NCI-H774 (cell line): ENCODE measurements around the gene LOXL4.

ENCODE experiments used
- DNase-seq: peaks from one replicate; lab custom pipeline; 2025; lab: John Stamatoyannopoulos, UW

The LOXL4 gene

DNA sequence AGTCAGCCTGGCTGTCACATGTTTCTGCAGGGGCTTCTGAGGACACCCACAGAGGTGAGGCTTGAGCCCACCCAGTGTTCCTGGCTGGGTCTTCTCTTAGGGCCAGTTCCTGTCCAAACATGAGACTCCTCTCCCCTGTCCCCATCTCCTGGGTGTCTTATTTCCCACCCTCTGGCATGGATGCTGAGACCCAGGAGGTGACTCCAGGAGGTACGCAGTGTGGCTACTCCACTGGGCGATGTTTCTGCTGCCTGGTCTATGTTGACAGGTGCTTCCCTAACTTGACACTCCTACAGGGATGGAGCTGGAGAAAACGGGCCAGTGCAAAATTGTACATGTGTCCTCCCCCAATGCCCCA, 26.3 kb upstream of the LOXL4 start:
- no peak for DNase-seq

GRCh38 chr10:98293550-98294269, 25.7 kb upstream of the LOXL4 start:
- DNase-seq = no peak

DNA sequence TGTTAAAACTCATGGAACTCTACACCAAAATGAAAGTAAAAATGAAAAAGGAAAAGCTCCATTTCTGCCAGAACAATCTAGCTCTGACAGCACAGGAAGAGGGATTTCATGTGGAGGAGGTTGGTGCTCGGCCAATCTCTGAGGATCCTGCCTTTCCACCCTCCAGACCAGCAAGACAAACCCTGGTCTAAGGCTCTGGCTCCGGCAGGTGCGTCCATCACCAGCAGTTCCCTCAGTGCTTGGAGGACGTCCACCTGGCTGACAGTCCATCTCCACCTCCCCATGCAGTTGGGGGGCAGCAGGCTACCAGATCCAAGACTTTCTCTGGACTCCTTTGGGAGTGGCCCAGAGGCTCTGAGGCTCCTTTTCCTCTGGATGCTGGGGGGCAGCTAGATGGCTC, 25.0 kb upstream of the LOXL4 start:
- DNase-seq = no peak

- no peak for DNase-seq
These were observed 21.8 kb upstream of the LOXL4 start for GRCh38 chr10:98289802-98290209.

- DNase-seq = no peak
These were observed 19.3 kb upstream of the LOXL4 start for GRCh38 chr10:98287321-98287720.

- DNase-seq = no peak
These were observed 18.4 kb upstream of the LOXL4 start for GRCh38 chr10:98286419-98286818.

DNA sequence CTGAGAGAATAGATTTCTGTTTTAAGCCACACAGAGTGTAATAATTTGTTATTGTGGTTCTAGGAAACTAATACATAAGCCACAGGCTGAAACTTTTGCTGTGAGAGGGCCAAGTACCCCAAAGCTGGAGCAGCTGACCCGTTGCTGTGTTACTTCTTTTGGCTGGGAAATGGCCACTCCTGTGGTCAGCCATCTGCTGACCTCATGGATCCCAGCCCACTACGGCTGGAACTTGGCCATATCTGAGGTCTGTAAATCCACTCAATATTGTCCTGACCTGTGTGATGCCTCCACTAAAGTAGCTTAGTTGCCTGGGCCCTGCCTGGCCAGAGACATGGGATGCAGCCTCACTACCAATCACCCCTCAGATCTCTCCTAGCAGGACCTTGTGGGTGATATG, 17.4 kb upstream of the LOXL4 start:
- no peak for DNase-seq

DNA sequence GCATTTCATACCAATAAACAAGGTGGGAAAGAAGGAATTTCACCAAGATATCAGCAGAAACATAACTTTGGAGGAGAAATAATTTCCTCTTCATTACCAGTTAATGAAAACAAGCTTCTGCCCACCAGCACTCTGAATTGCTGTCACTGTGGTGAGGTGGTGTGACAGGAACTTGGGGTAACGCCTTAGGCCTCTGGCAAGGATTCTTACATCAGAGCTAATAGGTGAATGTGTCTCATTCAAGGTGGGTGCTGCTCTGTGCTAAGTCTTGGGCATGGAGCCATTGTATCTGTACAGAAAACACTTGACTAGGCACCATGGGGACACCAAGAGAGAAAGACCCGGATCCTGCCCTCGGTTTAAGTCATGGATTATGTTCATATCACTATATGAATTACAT, 8.3 kb upstream of the LOXL4 start:
- DNase-seq = no peak

DNA sequence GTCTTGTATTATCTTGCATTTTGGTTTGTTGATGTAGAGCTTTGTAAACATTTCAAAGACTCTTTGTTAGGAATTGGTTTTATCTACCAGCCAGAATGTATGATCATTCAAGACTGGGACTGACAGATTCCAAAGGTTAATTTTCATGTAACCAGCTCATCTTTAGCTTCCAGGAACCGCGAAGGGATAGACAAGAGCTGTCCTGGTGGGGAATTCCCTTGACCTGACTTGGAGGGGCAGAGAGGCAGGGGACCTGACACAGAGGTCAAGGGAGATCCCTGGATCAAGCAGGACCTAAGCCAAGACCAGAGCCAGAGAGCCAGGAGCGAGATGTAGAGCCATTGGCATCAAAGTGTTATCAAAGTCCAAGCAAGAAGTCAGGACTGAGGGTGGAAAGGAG, 6.6 kb upstream of the LOXL4 start:
- no peak for DNase-seq

DNA sequence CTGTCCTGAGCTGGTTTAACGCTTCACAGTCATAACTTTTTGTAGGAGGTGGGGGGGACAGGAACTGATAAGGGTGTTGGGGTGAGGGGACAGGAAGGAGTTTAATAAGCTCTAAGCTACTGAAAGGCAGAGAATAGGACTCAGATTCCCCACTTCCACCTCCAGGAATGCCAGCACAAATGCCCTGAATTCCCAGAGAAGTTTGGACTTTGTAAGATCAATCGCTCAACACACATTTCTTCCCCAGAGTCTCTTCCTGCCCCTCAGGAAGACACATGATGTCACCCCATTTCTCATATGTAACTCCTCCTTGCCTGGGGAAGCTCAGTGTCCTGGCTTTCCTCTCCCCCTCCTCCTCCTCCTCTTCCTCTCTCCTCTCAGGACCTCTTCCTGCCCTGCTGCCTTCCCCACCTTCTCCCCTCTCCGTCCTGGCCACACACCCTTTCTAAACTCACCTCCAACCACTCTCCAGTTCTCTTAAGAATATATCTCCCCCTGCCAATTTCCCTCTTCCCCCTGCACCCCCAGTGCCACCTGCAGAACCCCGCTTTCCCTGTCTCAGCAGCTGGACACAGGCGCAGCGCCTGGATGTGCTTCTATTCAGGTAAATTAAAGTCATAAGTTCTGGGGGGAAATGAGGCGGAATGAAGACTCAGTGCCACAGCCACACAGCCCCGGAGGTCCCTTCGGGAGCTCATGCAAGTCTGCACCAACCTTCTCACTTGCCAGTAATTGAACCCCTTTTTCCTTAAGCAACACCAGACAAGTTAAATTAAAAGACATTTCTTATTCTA, 5.3 kb upstream of the LOXL4 start:
- DNase-seq = no peak

DNA sequence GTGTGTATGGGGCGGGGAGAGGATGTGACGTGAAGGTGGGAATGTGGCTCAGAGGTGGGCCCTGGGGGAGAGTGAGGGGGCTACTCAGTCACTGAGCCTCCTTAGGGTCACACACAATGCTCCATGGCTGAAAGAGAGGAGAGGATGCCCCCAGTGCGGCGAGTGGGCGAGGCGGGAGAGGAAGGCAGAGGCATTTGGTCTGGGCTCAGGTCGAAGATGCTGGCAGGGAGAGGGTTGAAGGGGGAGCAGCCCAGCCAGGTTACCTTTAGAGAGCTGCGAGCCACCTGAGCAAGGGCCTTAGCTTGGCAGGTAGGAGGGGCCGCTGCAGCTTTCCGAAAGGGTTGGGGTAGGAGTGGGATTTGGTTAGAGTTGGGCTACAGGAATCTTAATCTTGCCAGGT, 4.7 kb upstream of the LOXL4 start:
- DNase-seq = no peak

DNA sequence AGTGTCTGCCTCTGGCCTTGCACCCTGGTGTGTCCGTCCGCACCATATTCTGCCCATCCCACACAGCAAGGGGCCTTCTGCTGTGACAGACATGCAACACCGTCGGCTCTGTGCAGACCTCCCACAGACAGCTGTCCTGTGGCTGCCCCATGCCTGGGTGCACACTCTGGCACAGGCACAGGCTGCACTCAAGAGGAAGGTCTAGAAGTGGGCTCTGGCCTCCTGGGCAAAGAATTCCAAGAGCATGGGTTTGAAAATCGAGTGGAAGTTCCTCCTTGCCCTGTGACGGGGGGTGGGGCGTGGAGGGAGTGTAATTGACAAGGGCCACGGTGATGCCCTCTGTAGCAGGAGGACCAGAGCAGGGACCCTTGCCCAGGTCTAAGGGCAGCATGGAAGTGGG, 4.3 kb upstream of the LOXL4 start:
- no peak for DNase-seq

DNA sequence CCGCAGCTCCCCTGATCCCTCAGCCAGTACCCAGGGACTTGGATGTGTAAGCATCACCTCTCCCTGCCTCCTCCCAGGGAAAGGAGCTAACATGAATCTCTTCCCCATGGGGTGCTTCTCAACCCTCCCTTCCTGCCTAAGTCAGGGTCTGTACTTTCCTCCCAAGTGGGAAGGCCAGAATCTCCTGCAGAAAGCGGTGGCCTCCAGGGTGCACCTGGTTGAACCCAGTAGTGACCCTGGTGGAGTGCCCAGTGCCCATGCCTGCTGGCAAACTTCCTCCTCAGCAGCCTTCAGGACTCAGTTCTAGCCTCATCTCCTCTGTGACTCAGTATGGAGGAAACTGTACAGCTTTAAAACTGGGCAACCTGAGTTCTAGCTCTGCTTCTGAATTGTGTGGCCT, 2.8 kb upstream of the LOXL4 start:
- no peak for DNase-seq

DNA sequence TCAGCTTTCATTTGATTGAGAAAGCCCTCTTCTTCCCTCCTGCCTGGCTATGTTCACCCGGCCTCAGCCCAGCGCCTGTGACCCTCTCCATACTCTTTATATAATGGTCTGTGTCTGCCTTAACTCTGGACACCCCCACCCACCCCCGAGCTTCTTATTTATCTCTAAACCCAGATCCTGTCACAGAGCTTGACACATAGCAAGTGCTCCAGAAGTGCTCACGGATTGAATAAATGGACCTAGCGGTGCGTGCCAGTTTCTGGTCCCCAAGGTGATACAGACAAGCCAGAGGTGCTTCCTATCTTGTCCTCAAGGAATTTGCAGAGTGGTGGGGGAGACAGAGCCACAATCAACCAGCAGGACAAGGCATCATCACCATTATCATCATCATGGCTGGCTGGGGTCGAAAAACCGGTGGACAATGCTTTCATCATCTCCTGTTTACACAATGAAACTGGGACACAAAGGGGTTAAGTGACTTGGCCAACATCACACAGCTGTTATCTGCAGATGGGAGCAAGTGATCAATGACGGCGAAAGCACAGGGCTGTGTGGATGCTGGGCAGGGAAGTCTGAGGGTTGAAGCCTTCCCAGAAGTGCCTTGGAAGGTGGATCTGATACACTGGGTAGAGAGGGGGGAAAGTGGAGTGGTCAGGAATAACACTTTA, 2.2 kb upstream of the LOXL4 start:
- DNase-seq = no peak

DNA sequence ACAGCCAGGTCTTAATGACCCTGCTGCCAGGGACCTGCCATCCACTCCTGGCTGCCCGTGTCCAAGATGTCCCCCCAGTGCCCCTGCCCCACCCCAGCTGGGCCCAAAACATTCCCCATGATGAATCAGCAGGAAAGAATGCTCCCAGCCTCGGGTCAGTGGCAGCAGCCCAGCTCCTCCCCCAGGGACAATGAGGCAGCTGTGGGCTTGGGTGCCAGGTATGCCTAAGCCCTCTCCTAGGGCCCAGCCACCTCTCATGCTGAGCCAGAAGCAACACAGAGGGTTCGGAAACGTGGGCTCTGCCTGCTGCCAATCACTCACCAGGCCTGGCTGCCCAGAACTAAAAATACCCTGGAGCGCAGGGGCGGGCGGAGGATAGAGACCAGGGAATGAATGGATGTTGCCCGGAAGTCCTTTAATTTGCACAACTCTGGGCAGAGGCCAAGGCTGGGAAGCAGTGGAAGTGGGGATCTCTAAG, 1.5 kb upstream of the LOXL4 start:
- DNase-seq = no peak

- no peak for DNase-seq
These were observed 869 bp upstream of the LOXL4 start for GRCh38 chr10:98268694-98269431.

- no peak for DNase-seq
These were observed 713 bp downstream of the LOXL4 start for GRCh38 chr10:98267069-98267893.

- no peak for DNase-seq
These were observed 1.3 kb downstream of the LOXL4 start for GRCh38 chr10:98266647-98267046.

- no peak for DNase-seq
These were observed 2.3 kb downstream of the LOXL4 start for GRCh38 chr10:98265403-98266378.

DNA sequence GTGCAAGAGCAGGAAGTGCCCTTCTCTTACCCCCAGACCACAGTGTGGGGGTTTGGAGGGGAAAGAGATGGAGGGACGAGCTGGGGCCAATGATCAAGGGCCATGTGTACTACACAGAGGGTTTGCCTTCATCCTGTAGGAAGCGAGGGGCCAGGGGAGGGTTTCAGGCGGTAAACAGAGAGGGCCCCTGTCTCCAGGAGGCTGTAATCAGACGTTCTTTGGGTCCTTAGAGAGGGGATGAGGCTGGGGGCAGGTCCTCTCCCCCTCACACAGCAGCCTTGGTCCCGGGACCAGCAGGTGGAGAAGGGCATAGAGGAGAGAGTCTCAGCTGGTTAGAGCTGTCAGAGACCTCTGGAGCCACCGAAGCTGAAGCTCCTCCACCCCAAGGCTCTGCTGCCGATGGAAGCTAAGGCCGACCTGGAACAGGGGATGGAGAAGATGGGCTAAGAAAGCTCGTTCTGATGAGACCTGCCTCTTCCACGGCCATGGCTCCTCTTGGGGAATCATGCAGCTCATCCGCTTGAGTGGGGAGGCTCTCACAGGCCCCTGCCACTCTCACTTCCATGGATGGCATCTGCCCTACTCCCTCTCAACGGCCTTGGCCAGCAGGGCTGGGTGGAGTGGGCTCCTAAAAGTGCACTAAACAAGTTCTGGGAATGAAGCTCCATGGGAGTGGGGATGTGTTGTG, 3.5 kb downstream of the LOXL4 start:
- no peak for DNase-seq
